HepG2 (cell line): Measurements from ENCODE around the gene JSRP1. TPM values are rescaled to one million over a fixed set of nuclear protein-coding genes. Genes with fewer than 3 reads are reported as not detected.
A peak's percentile ranks its signal among the peaks of the same experiment; 100 is the strongest.

Experiments
- ARNT2 ChIP-seq: sonication (generic); formaldehyde crosslinking; IDR thresholded peaks from 2 replicates; pipeline ENCODE4 v1.8.0; 2022; ENCODE audit warnings: mild to moderate bottlenecking, low read depth, missing genetic modification reagents, moderate library complexity
- CCDC6 ChIP-seq: sonication (generic); formaldehyde crosslinking; IDR thresholded peaks from 2 replicates; pipeline ENCODE4 v1.8.1; 2022; ENCODE audit warnings: mild to moderate bottlenecking, missing genetic modification reagents, moderate library complexity
- GABPA ChIP-seq, 2 experiments: IDR thresholded peaks; 2 replicates each; pipeline ENCODE4 v1.6.1; 2011 to 2016; ENCODE audit warnings: low read depth in 2 of 2, low read length in 1 of 2, missing biosample characterization in 1 of 2, missing genetic modification characterization in 1 of 2
- LCORL ChIP-seq, 2 experiments: fragments of 450-650 bp in 1 of 2; sonication (generic) in 1 of 2; formaldehyde crosslinking in 1 of 2; IDR thresholded peaks; 2 replicates each; pipeline versions ENCODE4 v1.5.0 to v1.6.1; 2017 to 2020; ENCODE audit warnings: antibody characterized with exemption in 1 of 2, missing genetic modification reagents in 1 of 2
- NCOA2 ChIP-seq: sonication (generic); formaldehyde crosslinking; IDR thresholded peaks from 2 replicates; pipeline ENCODE4 v1.8.0; 2022; ENCODE audit warnings: inconsistent platforms
- POLR2AphosphoS5 ChIP-seq: IDR thresholded peaks from 2 replicates; pipeline ENCODE4 v1.6.1; 2012; ENCODE audit warnings: low read depth, low read length
- ZNF367 ChIP-seq: sonication (generic); formaldehyde crosslinking; IDR thresholded peaks from 2 replicates; pipeline ENCODE4 v1.4.0; 2020; ENCODE audit warnings: missing genetic modification reagents, borderline replicate concordance
- ZNF75D ChIP-seq: sonication (generic); formaldehyde crosslinking; IDR thresholded peaks from 2 replicates; pipeline ENCODE4 v1.8.1; 2023; ENCODE audit warnings: missing genetic modification reagents, mild to moderate bottlenecking, borderline replicate concordance
- ZNF781 ChIP-seq: sonication (generic); formaldehyde crosslinking; IDR thresholded peaks from 2 replicates; pipeline ENCODE4 v1.5.1; 2020; ENCODE audit warnings: borderline replicate concordance, mild to moderate bottlenecking, missing genetic modification reagents; ENCODE audit errors: not compliant biosample characterization
- polyA plus RNA-seq, 8 experiments: library from polyadenylated mRNA; depleted of rRNA in 3 of 8; stranded (reverse) in 7 of 8; unstranded in 1 of 8; fragments of >200 nt; fragmentation: Illumina TruSeq in 4 of 8; extraction: Trizol in 4 of 8; gene quantifications; 2 replicates each; pipeline versions ENCODE4 v1.2.1 to v1.2.3, GENCODE V29; 2011 to 2016; ENCODE audit warnings: low read depth in 4 of 8, missing spikeins in 1 of 8, mixed read lengths in 1 of 8; ENCODE audit not compliant: insufficient read depth in 1 of 8
- total RNA-seq, 5 experiments: library from RNA; depleted of rRNA; stranded (reverse); fragments of >200 nt; fragmentation: Illumina TruSeq; extraction: Trizol; gene quantifications; 2 replicates each; pipeline ENCODE4 v1.2.3, GENCODE V29; 2016; ENCODE audit warnings: low read depth in 1 of 5
- TF ChIP-seq, protein P1 (sequence below): sonication (generic); formaldehyde crosslinking; IDR thresholded peaks from 2 replicates; pipeline ENCODE4 v1.4.0; 2020; ENCODE audit warnings: missing genetic modification reagents
- TF ChIP-seq, protein P2 (sequence below): sonication (generic); formaldehyde crosslinking; IDR thresholded peaks from 2 replicates; pipeline ENCODE4 v1.5.0; 2020; ENCODE audit warnings: missing genetic modification reagents
- TF ChIP-seq, protein P3 (sequence below): sonication (generic); formaldehyde crosslinking; IDR thresholded peaks from 2 replicates; pipeline ENCODE4 v1.4.0; 2020; ENCODE audit warnings: mild to moderate bottlenecking, missing genetic modification reagents

Gene JSRP1
- total and polyA plus RNA-seq, 2 of the 13 experiments (the other 11 are each of a cell fraction or from before 2014, with no cell fraction given): 0.16 to 0.38 TPM

DNA sequence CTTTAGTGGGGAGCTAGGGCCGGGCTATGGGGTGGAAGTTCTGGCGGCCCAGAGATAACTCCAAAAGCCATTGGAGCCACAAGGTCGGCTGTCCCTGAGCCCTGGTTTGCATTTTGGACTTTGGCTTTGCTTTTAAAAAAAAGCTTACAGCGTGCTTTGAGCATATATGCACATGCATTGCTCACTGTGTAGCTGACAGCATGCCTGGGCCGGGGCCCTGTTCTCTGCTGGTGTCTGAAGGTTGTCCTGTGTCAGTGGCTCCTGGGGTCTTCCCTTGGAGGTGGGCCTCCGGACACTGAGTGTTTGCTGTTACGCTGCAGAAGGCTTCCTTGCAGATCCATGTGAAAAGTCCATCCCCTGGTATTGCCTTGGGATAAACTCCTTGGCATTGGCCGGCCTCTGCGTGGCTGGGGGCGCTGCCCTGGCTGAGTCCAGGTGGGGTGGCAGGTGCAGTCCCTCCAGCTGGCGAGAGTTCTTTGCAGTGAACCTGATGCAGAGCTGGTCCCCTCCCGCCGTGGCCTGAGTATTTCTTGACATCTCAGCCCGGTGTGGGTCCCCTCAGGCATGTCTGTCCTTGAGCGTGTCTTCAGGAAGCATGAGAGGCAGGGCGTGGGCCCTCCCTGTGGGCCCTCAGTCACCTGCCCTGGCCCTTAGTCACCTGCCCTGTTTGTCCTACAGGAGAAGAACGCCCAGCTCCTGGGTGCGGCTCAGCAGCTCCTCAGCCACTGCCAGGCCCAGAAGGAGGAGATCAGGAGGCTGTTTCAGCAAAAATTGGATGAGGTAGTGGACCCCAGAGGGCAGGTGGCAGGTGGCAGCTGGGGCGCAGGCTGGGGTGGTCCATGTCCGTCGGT is 43.1 kb downstream of the JSRP1 start (continued):
- TF ChIP-seq CCDC6 (CRISPR knock-in tag): peak; percentile 39; the same call in 1 of the 2 replicates
- TF ChIP-seq LCORL (IDR thresholded peaks at IDR 0.05): no peak
- peak; percentile 78; the same call in 1 of the 2 replicates for TF ChIP-seq LCORL (CRISPR knock-in tag; IDR thresholded peaks at IDR 0.05)
- TF ChIP-seq ARNT2 (CRISPR knock-in tag): no peak
- TF ChIP-seq, protein P1, sequence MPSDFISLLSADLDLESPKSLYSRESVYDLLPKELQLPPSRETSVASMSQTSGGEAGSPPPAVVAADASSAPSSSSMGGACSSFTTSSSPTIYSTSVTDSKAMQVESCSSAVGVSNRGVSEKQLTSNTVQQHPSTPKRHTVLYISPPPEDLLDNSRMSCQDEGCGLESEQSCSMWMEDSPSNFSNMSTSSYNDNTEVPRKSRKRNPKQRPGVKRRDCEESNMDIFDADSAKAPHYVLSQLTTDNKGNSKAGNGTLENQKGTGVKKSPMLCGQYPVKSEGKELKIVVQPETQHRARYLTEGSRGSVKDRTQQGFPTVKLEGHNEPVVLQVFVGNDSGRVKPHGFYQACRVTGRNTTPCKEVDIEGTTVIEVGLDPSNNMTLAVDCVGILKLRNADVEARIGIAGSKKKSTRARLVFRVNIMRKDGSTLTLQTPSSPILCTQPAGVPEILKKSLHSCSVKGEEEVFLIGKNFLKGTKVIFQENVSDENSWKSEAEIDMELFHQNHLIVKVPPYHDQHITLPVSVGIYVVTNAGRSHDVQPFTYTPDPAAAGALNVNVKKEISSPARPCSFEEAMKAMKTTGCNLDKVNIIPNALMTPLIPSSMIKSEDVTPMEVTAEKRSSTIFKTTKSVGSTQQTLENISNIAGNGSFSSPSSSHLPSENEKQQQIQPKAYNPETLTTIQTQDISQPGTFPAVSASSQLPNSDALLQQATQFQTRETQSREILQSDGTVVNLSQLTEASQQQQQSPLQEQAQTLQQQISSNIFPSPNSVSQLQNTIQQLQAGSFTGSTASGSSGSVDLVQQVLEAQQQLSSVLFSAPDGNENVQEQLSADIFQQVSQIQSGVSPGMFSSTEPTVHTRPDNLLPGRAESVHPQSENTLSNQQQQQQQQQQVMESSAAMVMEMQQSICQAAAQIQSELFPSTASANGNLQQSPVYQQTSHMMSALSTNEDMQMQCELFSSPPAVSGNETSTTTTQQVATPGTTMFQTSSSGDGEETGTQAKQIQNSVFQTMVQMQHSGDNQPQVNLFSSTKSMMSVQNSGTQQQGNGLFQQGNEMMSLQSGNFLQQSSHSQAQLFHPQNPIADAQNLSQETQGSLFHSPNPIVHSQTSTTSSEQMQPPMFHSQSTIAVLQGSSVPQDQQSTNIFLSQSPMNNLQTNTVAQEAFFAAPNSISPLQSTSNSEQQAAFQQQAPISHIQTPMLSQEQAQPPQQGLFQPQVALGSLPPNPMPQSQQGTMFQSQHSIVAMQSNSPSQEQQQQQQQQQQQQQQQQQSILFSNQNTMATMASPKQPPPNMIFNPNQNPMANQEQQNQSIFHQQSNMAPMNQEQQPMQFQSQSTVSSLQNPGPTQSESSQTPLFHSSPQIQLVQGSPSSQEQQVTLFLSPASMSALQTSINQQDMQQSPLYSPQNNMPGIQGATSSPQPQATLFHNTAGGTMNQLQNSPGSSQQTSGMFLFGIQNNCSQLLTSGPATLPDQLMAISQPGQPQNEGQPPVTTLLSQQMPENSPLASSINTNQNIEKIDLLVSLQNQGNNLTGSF (CRISPR knock-in tag): peak; percentile 95
- TF ChIP-seq, protein P2, sequence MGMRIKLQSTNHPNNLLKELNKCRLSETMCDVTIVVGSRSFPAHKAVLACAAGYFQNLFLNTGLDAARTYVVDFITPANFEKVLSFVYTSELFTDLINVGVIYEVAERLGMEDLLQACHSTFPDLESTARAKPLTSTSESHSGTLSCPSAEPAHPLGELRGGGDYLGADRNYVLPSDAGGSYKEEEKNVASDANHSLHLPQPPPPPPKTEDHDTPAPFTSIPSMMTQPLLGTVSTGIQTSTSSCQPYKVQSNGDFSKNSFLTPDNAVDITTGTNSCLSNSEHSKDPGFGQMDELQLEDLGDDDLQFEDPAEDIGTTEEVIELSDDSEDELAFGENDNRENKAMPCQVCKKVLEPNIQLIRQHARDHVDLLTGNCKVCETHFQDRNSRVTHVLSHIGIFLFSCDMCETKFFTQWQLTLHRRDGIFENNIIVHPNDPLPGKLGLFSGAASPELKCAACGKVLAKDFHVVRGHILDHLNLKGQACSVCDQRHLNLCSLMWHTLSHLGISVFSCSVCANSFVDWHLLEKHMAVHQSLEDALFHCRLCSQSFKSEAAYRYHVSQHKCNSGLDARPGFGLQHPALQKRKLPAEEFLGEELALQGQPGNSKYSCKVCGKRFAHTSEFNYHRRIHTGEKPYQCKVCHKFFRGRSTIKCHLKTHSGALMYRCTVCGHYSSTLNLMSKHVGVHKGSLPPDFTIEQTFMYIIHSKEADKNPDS (CRISPR knock-in tag): no peak
- TF ChIP-seq ZNF781 (CRISPR knock-in tag): peak; percentile 92
- TF ChIP-seq, protein P3, sequence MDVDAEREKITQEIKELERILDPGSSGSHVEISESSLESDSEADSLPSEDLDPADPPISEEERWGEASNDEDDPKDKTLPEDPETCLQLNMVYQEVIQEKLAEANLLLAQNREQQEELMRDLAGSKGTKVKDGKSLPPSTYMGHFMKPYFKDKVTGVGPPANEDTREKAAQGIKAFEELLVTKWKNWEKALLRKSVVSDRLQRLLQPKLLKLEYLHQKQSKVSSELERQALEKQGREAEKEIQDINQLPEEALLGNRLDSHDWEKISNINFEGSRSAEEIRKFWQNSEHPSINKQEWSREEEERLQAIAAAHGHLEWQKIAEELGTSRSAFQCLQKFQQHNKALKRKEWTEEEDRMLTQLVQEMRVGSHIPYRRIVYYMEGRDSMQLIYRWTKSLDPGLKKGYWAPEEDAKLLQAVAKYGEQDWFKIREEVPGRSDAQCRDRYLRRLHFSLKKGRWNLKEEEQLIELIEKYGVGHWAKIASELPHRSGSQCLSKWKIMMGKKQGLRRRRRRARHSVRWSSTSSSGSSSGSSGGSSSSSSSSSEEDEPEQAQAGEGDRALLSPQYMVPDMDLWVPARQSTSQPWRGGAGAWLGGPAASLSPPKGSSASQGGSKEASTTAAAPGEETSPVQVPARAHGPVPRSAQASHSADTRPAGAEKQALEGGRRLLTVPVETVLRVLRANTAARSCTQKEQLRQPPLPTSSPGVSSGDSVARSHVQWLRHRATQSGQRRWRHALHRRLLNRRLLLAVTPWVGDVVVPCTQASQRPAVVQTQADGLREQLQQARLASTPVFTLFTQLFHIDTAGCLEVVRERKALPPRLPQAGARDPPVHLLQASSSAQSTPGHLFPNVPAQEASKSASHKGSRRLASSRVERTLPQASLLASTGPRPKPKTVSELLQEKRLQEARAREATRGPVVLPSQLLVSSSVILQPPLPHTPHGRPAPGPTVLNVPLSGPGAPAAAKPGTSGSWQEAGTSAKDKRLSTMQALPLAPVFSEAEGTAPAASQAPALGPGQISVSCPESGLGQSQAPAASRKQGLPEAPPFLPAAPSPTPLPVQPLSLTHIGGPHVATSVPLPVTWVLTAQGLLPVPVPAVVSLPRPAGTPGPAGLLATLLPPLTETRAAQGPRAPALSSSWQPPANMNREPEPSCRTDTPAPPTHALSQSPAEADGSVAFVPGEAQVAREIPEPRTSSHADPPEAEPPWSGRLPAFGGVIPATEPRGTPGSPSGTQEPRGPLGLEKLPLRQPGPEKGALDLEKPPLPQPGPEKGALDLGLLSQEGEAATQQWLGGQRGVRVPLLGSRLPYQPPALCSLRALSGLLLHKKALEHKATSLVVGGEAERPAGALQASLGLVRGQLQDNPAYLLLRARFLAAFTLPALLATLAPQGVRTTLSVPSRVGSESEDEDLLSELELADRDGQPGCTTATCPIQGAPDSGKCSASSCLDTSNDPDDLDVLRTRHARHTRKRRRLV (CRISPR knock-in tag): 0 out of 2 replicates have a peak, but pooled peaks have one; percentile 55
- peak; percentile 53 for TF ChIP-seq NCOA2
- TF ChIP-seq GABPA (IDR thresholded peaks at IDR 0.05; ENCODE audit: low read depth, low read length): no peak
- TF ChIP-seq GABPA (CRISPR knock-in tag; IDR thresholded peaks at IDR 0.05; ENCODE audit: low read depth): 0 out of 2 replicates have a peak, but pooled peaks have one; percentile 22
- no peak for TF ChIP-seq POLR2AphosphoS5
- no peak for TF ChIP-seq ZNF75D (CRISPR knock-in tag)
- peak; percentile 89 for TF ChIP-seq ZNF367
